HepG2 (cell line): ENCODE results near the gene ARL16. TPM values are rescaled to one million over a fixed set of nuclear protein-coding genes. Genes with fewer than 3 reads are reported as not detected.

Source experiments
- CEBPG ChIP-seq: IDR thresholded peaks from 2 replicates; pipeline ENCODE4 v1.6.1; 2016
- EEA1 ChIP-seq: sonication (generic); formaldehyde crosslinking; IDR thresholded peaks from 2 replicates; pipeline ENCODE4 v1.5.1; 2020; ENCODE audit warnings: mild to moderate bottlenecking, missing genetic modification reagents, borderline replicate concordance
- RARA ChIP-seq: IDR thresholded peaks from 2 replicates; pipeline ENCODE4 v1.6.1; 2016; ENCODE audit warnings: missing genetic modification reagents, missing compliant biosample characterization
- SMAD9 ChIP-seq: sonication (generic); formaldehyde crosslinking; IDR thresholded peaks from 2 replicates; pipeline ENCODE4 v1.5.1; 2020; ENCODE audit warnings: mild to moderate bottlenecking, missing genetic modification reagents
- SMC3 ChIP-seq: IDR thresholded peaks from 2 replicates; pipeline ENCODE4 v1.6.1; 2011; ENCODE audit warnings: low read length, improper control_type of control experiment
- STAG1 ChIP-seq: sonication (generic); formaldehyde crosslinking; IDR thresholded peaks from 2 replicates; pipeline ENCODE4 v1.4.0; 2020; ENCODE audit warnings: missing genetic modification reagents
- ZBTB7B ChIP-seq: sonication (generic); formaldehyde crosslinking; IDR thresholded peaks from 2 replicates; pipeline ENCODE4 v1.4.0; 2020; ENCODE audit warnings: missing genetic modification reagents
- ZNF121 ChIP-seq: sonication (generic); formaldehyde crosslinking; IDR thresholded peaks from 2 replicates; pipeline ENCODE4 v1.5.0; 2020; ENCODE audit warnings: mild to moderate bottlenecking, missing genetic modification reagents
- ZNF703 ChIP-seq: sonication (generic); formaldehyde crosslinking; IDR thresholded peaks from 2 replicates; pipeline ENCODE4 v1.5.1; 2020; ENCODE audit warnings: missing genetic modification reagents, mild to moderate bottlenecking, moderate library complexity, borderline replicate concordance
- ZNF891 ChIP-seq: sonication (generic); formaldehyde crosslinking; IDR thresholded peaks from 2 replicates; pipeline ENCODE4 v1.5.0; 2020; ENCODE audit warnings: mild to moderate bottlenecking, missing genetic modification reagents
- polyA plus RNA-seq, 8 experiments: library from polyadenylated mRNA; depleted of rRNA in 3 of 8; stranded (reverse) in 7 of 8; unstranded in 1 of 8; fragments of >200 nt; fragmentation: Illumina TruSeq in 4 of 8; extraction: Trizol in 4 of 8; gene quantifications; 2 replicates each; pipeline versions ENCODE4 v1.2.1 to v1.2.3, GENCODE V29; 2011 to 2016; ENCODE audit warnings: low read depth in 4 of 8, missing spikeins in 1 of 8, mixed read lengths in 1 of 8; ENCODE audit not compliant: insufficient read depth in 1 of 8
- total RNA-seq, 5 experiments: library from RNA; depleted of rRNA; stranded (reverse); fragments of >200 nt; fragmentation: Illumina TruSeq; extraction: Trizol; gene quantifications; 2 replicates each; pipeline ENCODE4 v1.2.3, GENCODE V29; 2016; ENCODE audit warnings: low read depth in 1 of 5
- TF ChIP-seq, protein P1 (sequence below), 2 experiments: sonication (generic) in 1 of 2; formaldehyde crosslinking in 1 of 2; IDR thresholded peaks; 2 replicates each; pipeline versions ENCODE4 v1.4.0 to v1.6.1; 2018 to 2020; ENCODE audit warnings: missing genetic modification reagents in 2 of 2, borderline replicate concordance in 1 of 2, low read depth in 1 of 2, mild to moderate bottlenecking in 1 of 2, missing biosample characterization in 1 of 2
- TF ChIP-seq, protein P2 (sequence below): sonication (generic); formaldehyde crosslinking; IDR thresholded peaks from 2 replicates; pipeline ENCODE4 v1.9.0; 2021; ENCODE audit warnings: missing genetic modification reagents, borderline replicate concordance
- TF ChIP-seq, protein P3 (sequence below): sonication (generic); formaldehyde crosslinking; IDR thresholded peaks from 2 replicates; pipeline ENCODE4 v1.8.1; 2023; ENCODE audit warnings: mild to moderate bottlenecking, inconsistent platforms, moderate library complexity, missing genetic modification reagents, borderline replicate concordance
- TF ChIP-seq, protein P4 (sequence below): IDR thresholded peaks from 2 replicates; pipeline ENCODE4 v1.6.1; 2016; ENCODE audit warnings: control low read depth
- TF ChIP-seq, protein P5 (sequence below): sonication (generic); formaldehyde crosslinking; IDR thresholded peaks from 2 replicates; pipeline ENCODE4 v1.4.0; 2020; ENCODE audit warnings: mild to moderate bottlenecking, missing genetic modification reagents
- TF ChIP-seq, protein P6 (sequence below), 2 experiments: IDR thresholded peaks; 2 replicates each; pipeline ENCODE4 v1.6.1; 2011 to 2012; ENCODE audit warnings: low read length in 2 of 2, borderline replicate concordance in 1 of 2, low read depth in 1 of 2, mild to moderate bottlenecking in 1 of 2, moderate library complexity in 1 of 2

The ARL16 gene
- total and polyA plus RNA-seq, 2 of the 13 experiments (the other 11 are each of a cell fraction or from before 2014, with no cell fraction given) = 20.8 to 30.8 TPM

DNA sequence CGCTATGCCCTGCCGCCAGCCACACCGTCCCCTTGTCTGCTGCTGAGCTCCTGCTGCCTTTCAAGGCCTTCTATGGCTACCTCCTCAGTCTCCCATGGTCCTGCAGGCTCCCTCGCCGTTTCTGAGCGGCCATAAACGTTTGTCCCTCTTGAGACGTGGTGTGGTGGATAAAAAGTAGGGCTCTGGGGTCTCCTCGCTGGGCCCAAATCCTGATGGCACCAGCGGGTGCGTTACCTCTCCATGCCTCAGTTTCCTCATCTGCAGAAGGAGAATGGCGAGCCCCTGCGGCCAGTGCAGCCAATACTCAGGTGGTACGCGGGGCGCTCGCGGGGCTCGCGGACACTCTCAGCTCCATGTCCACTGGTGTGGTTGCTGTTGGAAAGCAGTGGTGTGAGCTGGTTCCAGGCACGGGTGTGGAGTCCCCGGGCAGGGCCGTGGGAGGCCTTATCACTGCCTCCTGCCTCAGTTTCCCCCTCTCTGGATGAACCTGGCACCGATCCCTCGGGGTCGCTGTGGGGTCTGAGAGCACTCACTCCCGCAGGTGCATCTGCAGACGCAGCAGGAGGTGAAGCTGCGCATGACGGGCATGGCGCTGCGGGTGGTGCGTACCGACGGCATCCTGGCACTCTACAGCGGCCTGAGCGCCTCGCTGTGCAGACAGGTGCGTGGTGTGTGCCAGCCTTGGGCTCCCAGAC lies 31.0 kb upstream of the ARL16 start (continued):
- TF ChIP-seq, protein P1, sequence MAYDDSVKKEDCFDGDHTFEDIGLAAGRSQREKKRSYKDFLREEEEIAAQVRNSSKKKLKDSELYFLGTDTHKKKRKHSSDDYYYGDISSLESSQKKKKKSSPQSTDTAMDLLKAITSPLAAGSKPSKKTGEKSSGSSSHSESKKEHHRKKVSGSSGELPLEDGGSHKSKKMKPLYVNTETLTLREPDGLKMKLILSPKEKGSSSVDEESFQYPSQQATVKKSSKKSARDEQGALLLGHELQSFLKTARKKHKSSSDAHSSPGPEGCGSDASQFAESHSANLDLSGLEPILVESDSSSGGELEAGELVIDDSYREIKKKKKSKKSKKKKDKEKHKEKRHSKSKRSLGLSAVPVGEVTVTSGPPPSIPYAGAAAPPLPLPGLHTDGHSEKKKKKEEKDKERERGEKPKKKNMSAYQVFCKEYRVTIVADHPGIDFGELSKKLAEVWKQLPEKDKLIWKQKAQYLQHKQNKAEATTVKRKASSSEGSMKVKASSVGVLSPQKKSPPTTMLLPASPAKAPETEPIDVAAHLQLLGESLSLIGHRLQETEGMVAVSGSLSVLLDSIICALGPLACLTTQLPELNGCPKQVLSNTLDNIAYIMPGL (CRISPR knock-in tag; IDR thresholded peaks at IDR 0.05; ENCODE audit: borderline replicate concordance in 1 of 2, low read depth in 1 of 2) = no peak
- 0 out of 2 replicates have a peak, but pooled peaks have one; percentile 6 for TF ChIP-seq EEA1 (CRISPR knock-in tag)
- no peak for TF ChIP-seq RARA (CRISPR knock-in tag)
- TF ChIP-seq SMAD9 (CRISPR knock-in tag) = no peak
- no peak for TF ChIP-seq SMC3
- no peak for TF ChIP-seq ZNF121 (CRISPR knock-in tag)
- no peak for TF ChIP-seq STAG1 (CRISPR knock-in tag)
- TF ChIP-seq, protein P2, sequence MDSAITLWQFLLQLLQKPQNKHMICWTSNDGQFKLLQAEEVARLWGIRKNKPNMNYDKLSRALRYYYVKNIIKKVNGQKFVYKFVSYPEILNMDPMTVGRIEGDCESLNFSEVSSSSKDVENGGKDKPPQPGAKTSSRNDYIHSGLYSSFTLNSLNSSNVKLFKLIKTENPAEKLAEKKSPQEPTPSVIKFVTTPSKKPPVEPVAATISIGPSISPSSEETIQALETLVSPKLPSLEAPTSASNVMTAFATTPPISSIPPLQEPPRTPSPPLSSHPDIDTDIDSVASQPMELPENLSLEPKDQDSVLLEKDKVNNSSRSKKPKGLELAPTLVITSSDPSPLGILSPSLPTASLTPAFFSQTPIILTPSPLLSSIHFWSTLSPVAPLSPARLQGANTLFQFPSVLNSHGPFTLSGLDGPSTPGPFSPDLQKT = no peak
- TF ChIP-seq, protein P3, sequence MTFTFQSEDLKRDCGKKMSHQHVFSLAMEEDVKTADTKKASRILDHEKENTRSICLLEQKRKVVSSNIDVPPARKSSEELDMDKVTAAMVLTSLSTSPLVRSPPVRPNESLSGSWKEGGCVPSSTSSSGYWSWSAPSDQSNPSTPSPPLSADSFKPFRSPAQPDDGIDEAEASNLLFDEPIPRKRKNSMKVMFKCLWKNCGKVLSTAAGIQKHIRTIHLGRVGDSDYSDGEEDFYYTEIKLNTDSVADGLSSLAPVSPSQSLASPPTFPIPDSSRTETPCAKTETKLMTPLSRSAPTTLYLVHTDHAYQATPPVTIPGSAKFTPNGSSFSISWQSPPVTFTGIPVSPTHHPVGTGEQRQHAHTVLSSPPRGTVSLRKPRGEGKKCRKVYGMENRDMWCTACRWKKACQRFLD (CRISPR knock-in tag) = 0 out of 2 replicates have a peak, but pooled peaks have one; percentile 18
- 0 out of 2 replicates have a peak, but pooled peaks have one; percentile 18 for TF ChIP-seq ZNF891 (CRISPR knock-in tag)
- TF ChIP-seq CEBPG (CRISPR knock-in tag) = no peak
- TF ChIP-seq, protein P4, sequence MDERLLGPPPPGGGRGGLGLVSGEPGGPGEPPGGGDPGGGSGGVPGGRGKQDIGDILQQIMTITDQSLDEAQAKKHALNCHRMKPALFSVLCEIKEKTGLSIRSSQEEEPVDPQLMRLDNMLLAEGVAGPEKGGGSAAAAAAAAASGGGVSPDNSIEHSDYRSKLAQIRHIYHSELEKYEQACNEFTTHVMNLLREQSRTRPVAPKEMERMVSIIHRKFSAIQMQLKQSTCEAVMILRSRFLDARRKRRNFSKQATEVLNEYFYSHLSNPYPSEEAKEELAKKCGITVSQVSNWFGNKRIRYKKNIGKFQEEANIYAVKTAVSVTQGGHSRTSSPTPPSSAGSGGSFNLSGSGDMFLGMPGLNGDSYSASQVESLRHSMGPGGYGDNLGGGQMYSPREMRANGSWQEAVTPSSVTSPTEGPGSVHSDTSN (CRISPR knock-in tag) = no peak
- TF ChIP-seq ZBTB7B (CRISPR knock-in tag) = no peak
- TF ChIP-seq, protein P5, sequence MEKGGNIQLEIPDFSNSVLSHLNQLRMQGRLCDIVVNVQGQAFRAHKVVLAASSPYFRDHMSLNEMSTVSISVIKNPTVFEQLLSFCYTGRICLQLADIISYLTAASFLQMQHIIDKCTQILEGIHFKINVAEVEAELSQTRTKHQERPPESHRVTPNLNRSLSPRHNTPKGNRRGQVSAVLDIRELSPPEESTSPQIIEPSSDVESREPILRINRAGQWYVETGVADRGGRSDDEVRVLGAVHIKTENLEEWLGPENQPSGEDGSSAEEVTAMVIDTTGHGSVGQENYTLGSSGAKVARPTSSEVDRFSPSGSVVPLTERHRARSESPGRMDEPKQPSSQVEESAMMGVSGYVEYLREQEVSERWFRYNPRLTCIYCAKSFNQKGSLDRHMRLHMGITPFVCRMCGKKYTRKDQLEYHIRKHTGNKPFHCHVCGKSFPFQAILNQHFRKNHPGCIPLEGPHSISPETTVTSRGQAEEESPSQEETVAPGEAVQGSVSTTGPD (CRISPR knock-in tag) = no peak
- TF ChIP-seq, protein P6, sequence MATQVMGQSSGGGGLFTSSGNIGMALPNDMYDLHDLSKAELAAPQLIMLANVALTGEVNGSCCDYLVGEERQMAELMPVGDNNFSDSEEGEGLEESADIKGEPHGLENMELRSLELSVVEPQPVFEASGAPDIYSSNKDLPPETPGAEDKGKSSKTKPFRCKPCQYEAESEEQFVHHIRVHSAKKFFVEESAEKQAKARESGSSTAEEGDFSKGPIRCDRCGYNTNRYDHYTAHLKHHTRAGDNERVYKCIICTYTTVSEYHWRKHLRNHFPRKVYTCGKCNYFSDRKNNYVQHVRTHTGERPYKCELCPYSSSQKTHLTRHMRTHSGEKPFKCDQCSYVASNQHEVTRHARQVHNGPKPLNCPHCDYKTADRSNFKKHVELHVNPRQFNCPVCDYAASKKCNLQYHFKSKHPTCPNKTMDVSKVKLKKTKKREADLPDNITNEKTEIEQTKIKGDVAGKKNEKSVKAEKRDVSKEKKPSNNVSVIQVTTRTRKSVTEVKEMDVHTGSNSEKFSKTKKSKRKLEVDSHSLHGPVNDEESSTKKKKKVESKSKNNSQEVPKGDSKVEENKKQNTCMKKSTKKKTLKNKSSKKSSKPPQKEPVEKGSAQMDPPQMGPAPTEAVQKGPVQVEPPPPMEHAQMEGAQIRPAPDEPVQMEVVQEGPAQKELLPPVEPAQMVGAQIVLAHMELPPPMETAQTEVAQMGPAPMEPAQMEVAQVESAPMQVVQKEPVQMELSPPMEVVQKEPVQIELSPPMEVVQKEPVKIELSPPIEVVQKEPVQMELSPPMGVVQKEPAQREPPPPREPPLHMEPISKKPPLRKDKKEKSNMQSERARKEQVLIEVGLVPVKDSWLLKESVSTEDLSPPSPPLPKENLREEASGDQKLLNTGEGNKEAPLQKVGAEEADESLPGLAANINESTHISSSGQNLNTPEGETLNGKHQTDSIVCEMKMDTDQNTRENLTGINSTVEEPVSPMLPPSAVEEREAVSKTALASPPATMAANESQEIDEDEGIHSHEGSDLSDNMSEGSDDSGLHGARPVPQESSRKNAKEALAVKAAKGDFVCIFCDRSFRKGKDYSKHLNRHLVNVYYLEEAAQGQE (IDR thresholded peaks at IDR 0.05; ENCODE audit: borderline replicate concordance in 1 of 2, low read depth in 1 of 2, low read length in 2 of 2) = no peak
- no peak for TF ChIP-seq ZNF703
